Endometrium (tissue), 2 donors: ENCODE measurements around the gene ISG20L2.
A peak's percentile ranks its signal among the peaks of the same experiment; 100 is the strongest.
"Not testable (repeated sequence)": the region's sequence is repeated elsewhere in the genome, so short reads cannot be mapped to it uniquely, and the experiment has no call there.

ENCODE experiments used
- FAIRE-seq: peaks from 2 replicates; lab custom pipeline; 2012; peaks lifted over from hg19 to GRCh38; lab: Jason Lieb, UNC
- donor health status: control.
- donor health status: control.

The ISG20L2 gene, protein sequence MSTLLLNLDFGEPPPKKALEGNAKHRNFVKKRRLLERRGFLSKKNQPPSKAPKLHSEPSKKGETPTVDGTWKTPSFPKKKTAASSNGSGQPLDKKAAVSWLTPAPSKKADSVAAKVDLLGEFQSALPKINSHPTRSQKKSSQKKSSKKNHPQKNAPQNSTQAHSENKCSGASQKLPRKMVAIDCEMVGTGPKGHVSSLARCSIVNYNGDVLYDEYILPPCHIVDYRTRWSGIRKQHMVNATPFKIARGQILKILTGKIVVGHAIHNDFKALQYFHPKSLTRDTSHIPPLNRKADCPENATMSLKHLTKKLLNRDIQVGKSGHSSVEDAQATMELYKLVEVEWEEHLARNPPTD

GRCh38 chr1:156728599-156729462 lies at the start of gene ISG20L2:
TSS of gene ISG20L2 (minus strand) at chr1:156728766. CDS start at chr1:156727652, 1,114 bp downstream.
- FAIRE-seq, result no peak

DNA sequence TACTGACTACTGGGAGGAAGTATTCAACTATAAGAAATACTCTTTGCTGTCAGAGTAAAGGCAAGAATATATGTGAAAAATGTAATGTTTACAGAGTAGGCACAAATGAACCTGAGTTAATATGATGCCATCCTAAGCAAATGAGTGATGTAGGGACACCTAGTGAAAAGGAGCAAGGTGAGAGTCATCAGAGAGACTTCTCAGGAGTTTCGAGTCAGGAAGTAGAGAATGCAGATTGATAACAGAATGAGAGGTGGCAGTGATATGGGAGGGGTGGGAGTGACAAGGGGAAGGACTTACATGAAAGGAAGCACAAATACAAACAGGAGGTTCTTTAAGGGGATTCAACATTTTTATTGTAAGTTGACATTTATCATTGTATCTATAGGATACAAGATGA lies 49.0 kb upstream of the ISG20L2 start:
- no peak for FAIRE-seq

DNA sequence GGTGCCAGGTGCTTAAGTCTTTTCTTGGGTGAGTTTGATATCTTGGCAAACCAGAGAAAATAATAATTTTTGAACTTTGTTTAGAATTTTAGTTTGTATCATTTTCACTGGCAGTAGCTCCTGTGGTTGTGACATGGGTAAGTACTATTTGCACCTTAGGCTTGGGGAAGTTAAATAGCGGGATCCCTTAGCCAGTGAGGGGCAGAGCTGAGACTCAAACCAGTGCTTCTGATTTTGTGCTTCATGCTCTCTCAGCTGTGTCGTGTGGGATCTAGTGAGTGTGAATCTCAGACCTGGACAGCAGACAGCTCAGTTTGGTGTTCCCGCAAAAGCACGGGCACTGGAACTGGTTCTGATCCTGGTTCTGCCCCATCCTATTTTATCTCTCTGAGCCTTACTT lies 48.4 kb upstream of the ISG20L2 start:
- no peak for FAIRE-seq

GRCh38 chr1:156775799-156776198 lies 47.2 kb upstream of the ISG20L2 start:
- FAIRE-seq, result no peak

DNA sequence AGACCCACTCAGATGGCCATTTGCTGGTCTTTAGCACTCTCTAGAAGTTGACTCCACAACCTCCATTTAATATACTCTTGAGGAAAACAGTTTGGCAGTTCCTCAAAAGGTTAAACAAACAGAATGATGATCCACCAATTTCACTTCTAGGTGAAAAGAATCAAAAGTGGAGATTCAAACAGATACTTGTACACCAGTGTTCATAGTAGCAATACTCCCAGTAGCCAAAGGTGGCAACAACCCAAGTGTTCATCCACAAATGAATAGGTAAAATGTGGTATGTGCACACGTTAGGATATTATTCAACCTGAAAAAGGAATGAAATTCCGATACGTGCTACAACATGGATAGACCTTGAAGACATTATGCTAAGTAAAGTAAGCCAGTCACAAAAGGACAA lies 45.0 kb upstream of the ISG20L2 start:
- no peak for FAIRE-seq

DNA sequence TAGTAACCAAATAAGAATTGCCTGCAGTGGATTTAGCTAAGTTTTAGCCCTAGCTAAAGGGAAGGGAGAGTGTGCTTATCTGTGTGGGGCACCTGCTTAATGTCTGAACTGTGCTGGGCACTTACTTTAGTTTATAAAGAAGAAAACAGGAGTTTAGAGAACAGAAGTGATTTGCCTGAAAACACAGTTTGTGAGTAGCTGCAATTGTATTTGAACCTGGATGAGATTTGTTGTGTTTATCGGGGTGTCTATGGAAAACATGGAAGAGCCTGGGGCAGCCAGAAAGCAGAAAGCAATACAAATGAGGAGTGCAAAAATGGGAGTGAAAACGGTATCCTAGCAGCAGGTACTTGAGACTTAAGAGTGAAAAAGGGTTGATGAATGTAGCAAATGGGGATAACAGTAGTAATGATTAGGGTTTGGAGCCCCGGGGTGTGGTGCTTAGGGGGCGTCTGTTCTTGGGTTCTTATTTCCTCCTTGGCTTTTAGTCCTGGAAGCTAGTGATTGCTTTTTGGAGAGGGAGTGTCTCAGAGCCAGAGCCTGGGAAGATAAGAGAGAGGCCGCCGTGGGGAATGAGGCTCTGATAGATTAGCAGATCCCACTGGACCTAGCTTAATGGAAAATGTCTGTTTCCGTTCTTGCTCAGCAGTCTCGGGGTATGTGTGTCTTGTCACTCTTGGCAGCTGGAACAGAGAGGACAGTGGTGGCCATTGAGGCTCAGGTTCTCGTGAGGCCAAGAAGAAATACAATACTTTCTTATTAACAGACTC lies 44.3 kb upstream of the ISG20L2 start:
- no peak for FAIRE-seq

- no peak for FAIRE-seq
Observed at GRCh38 chr1:156772222-156772621, 43.7 kb upstream of the ISG20L2 start.

GRCh38 chr1:156768610-156769295 lies 40.2 kb upstream of the ISG20L2 start:
- FAIRE-seq, result no peak

DNA sequence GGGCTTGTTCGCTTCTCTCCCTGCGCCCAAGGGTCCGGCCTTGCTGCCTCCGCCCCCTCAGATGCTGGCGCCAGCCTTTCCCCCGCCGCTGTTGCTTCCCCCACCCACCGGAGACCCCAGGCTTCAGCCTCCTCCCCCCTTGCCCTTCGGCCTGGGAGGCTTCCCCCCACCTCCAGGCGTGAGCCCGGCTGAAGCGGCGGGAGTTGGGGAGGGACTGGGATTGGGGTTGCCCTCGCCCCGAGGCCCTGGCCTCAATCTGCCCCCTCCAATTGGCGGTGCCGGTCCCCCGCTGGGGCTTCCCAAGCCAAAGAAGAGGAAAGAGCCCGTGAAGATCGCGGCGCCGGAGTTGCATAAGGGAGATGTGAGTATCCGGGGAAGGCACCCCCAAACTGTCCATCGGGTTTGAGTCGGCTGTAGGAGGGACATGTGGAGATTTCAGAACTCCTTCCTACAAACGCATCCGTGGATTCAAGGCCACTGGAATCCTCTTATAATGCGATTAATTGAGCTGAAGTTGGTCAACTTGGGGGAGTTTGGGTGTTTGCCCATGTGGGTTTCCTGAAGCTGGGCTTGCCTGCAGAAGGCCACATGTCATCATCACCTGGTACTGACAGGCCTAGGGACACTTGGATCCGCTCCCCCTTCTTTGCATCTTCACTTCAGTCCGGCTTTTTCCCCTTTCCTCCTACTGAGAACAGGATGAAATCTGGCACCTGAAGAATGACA lies 39.5 kb upstream of the ISG20L2 start:
- FAIRE-seq, result no peak

- peak; percentile 99 for FAIRE-seq
Observed at GRCh38 chr1:156767101-156767878, 38.7 kb upstream of the ISG20L2 start, which contains the start of gene PRCC. TSS of gene PRCC (plus strand) at chr1:156767535. CDS start at chr1:156767772, 237 bp downstream.

- FAIRE-seq, result no peak
Observed at GRCh38 chr1:156766298-156767100, 37.9 kb upstream of the ISG20L2 start.

GRCh38 chr1:156765666-156766065 lies 37.1 kb upstream of the ISG20L2 start:
- no peak for FAIRE-seq

- not testable (repeated sequence) for FAIRE-seq
Observed at GRCh38 chr1:156765136-156765535, 36.6 kb upstream of the ISG20L2 start.

DNA sequence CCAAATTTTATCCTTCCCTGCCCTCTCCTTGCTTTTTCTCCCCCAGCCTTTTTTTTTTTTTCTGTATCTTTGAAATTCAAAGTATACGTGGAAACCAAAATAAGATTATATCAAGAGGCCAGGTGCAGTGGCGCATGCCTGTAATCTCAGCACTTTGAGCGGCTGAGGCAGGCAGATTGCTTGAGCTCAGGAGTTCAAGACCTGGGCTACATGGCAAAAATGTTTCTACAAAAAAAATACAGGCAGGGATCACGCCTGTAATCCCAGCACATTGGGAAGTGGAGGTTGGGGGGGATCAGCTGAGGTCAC lies 32.2 kb upstream of the ISG20L2 start:
- FAIRE-seq, result no peak

- FAIRE-seq, result no peak
Observed at GRCh38 chr1:156760092-156760795, 31.7 kb upstream of the ISG20L2 start.

DNA sequence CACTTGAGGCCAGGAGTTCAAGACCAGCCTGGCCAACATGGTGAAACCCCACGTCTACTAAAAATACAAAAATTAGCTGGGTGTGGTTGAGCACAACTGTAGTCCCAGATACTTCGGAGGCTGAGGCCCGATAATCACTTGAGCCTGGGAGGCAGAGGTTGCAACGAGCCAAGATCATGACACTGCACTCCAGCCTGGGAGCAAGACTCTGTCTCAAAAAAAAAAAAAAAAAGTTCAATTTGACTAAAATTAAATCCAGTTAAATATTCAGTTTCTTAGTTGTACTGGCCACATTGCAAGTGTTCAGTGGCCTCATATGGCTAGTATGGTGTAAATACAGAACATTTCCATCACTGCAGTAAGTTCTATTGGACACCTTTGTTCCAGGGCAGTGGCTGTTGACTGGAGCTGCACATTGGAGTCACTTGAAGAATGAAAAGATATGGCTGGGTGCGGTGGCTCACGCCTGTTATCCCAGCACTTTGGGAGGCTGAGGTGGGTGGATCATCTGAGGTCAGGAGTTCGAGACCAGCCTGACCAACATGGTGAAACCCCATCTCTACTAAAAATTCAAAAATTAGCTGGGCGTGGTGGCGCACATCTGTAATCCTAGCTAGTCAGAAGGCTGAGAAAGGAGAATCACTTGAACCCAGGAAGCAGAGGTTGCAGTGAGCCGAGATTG lies 29.1 kb upstream of the ISG20L2 start:
- not testable (repeated sequence) for FAIRE-seq

DNA sequence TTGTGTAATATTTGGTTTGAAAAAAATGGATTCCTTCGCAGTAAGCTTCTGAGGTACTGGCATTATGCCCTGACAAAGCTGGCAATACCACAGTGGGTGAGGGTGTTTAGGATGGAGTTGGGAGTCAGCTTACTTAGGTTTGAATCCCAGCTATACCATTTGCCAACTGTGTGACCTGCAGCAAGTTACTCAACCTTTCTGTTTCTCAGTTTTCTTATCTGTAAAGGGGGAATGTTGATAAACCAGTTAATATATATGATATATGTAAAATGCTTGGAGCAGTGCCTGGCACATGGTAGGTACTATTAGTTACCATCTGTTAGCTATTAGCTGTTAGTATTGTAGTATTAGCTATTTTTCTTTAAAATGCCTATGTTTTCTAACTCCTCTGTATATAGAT lies 27.8 kb upstream of the ISG20L2 start:
- no peak for FAIRE-seq

DNA sequence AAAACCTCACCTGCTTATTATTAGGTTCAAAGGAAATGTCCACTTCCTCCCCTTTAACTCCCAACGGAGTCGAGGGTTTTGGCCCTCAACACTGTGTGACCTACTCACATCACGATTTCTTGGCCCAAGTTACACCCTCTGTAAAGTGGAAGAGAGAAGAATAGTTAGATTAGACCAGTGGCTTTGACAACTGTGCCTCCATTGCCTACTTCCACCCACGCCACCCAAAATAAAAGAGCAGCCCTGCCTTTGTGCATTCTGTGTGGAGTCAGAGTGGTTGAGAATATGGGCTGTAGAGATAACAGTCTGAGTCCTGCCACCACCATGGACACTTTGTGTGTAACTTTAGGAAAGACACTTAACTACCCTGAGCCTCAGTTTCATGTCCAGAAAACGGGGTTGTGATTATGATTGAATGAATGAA lies 27.0 kb upstream of the ISG20L2 start:
- FAIRE-seq, result no peak
